Parathyroid adenoma (tissue), 2 donors: ENCODE results near the gene MAPRE3.

Source experiments
- H2AFZ ChIP-seq: fragments of 300-600 bp; sonication (generic); one replicate; pipeline ENCODE4 v1.7.0; 2017; ENCODE audit warnings: antibody characterized with exemption, mild to moderate bottlenecking
- H3K27ac ChIP-seq: fragments of 300-600 bp; sonication (generic); one replicate; pipeline ENCODE4 v1.7.0; 2017
- H3K27me3 ChIP-seq: fragments of 300-600 bp; sonication (generic); one replicate; pipeline ENCODE4 v1.7.0; 2017; ENCODE audit warnings: low read length; ENCODE audit not compliant: control insufficient read depth, insufficient read depth
- H3K36me3 ChIP-seq: fragments of 300-600 bp; sonication (generic); one replicate; pipeline ENCODE4 v1.7.0; 2017; ENCODE audit warnings: low read length; ENCODE audit not compliant: control insufficient read depth, insufficient read depth
- H3K4me1 ChIP-seq: fragments of 300-600 bp; sonication (generic); one replicate; pipeline ENCODE4 v1.7.0; 2017; ENCODE audit warnings: control low read depth
- H3K4me2 ChIP-seq: fragments of 300-600 bp; sonication (generic); one replicate; pipeline ENCODE4 v1.7.0; 2017; ENCODE audit warnings: low read length
- H3K4me3 ChIP-seq: fragments of 300-600 bp; sonication (generic); one replicate; pipeline ENCODE4 v1.7.0; 2017; ENCODE audit warnings: low read depth, low read length
- H3K79me2 ChIP-seq: fragments of 300-600 bp; sonication (generic); one replicate; pipeline ENCODE4 v1.7.0; 2017; ENCODE audit warnings: control low read depth
- H3K9ac ChIP-seq: fragments of 300-600 bp; sonication (generic); one replicate; pipeline ENCODE4 v1.7.0; 2017; ENCODE audit warnings: mild to moderate bottlenecking
- H3K9me3 ChIP-seq: fragments of 300-600 bp; sonication (generic); one replicate; pipeline ENCODE4 v1.7.0; 2017; ENCODE audit warnings: low read length; ENCODE audit not compliant: control insufficient read depth
- TF ChIP-seq, protein P1 (sequence below): fragments of 300-600 bp; sonication (generic); IDR thresholded peaks from one replicate; pipeline ENCODE4 v1.7.0; 2017; ENCODE audit warnings: antibody characterized with exemption, mild to moderate bottlenecking
- donor health status: primary hyperparathyroidism.

MAPRE3 gene

DNA sequence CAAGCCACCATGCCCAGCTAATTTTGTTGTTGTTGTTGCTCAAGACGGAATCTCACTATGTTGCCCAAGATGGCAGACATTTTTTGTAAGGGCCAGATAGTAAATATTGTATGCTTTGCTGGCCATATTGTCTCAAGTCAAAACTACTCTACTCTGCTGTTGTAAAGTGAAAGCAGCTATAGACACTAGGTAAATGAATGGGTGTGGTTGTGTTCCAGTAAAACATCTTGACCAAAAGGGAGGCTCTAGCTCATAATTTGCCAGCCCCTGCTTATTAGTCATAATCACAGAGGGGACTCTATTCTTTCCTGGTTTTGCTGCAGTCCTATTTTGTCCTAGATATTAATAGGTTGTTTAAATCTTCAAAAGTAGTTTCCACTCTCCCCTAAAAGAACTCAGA, 24.5 kb downstream of the MAPRE3 start:
- Histone ChIP-seq H3K4me1 (peaks cover 15% of the 10 kb centered on the region), H3K4me2 (no peak overlapping the region)
- TF ChIP-seq, protein P1, sequence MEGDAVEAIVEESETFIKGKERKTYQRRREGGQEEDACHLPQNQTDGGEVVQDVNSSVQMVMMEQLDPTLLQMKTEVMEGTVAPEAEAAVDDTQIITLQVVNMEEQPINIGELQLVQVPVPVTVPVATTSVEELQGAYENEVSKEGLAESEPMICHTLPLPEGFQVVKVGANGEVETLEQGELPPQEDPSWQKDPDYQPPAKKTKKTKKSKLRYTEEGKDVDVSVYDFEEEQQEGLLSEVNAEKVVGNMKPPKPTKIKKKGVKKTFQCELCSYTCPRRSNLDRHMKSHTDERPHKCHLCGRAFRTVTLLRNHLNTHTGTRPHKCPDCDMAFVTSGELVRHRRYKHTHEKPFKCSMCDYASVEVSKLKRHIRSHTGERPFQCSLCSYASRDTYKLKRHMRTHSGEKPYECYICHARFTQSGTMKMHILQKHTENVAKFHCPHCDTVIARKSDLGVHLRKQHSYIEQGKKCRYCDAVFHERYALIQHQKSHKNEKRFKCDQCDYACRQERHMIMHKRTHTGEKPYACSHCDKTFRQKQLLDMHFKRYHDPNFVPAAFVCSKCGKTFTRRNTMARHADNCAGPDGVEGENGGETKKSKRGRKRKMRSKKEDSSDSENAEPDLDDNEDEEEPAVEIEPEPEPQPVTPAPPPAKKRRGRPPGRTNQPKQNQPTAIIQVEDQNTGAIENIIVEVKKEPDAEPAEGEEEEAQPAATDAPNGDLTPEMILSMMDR: no peak

GRCh38 chr2:26997394-26997793, 27.0 kb downstream of the MAPRE3 start:
- Histone ChIP-seq H3K27me3 (no peaks in the 10 kb centered on the region), H2AFZ (no peak overlapping the region), H3K9ac (no peak overlapping the region), H3K36me3 (no peaks in the 10 kb centered on the region), H3K79me2 (peaks cover 31% of the 10 kb centered on the region), H3K4me1 (peaks cover 21% of the 10 kb centered on the region), H3K27ac (no peak overlapping the region), H3K4me2 (no peak overlapping the region), H3K4me3 (no peak overlapping the region), H3K9me3 (no peaks in the 10 kb centered on the region)
- TF ChIP-seq, protein P1: no peak

More for the DNA sequence above, 24.5 kb downstream of the MAPRE3 start:
- Histone ChIP-seq H3K4me3 (no peak overlapping the region), H3K27me3 (no peaks in the 10 kb centered on the region), H3K9ac (no peak overlapping the region), H3K36me3 (no peaks in the 10 kb centered on the region), H3K79me2 (peaks cover 36% of the 10 kb centered on the region), H2AFZ (no peak overlapping the region), H3K27ac (no peak overlapping the region), H3K9me3 (no peaks in the 10 kb centered on the region)

GRCh38 chr2:26998323-26998722, 27.9 kb downstream of the MAPRE3 start:
- peaks cover 17% of the 10 kb centered on the region for H3K4me1 ChIP-seq
- no peaks in the 10 kb centered on the region for H3K9me3 ChIP-seq
- no peak overlapping the region for H3K27ac ChIP-seq
- H3K36me3 ChIP-seq: no peaks in the 10 kb centered on the region
- no peak overlapping the region for H2AFZ ChIP-seq
- H3K4me3 ChIP-seq: no peak overlapping the region
- no peaks in the 10 kb centered on the region for H3K27me3 ChIP-seq
- no peak overlapping the region for H3K4me2 ChIP-seq
- TF ChIP-seq, protein P1: no peak
- H3K9ac ChIP-seq: no peak overlapping the region
- peaks cover 35% of the 10 kb centered on the region for H3K79me2 ChIP-seq

DNA sequence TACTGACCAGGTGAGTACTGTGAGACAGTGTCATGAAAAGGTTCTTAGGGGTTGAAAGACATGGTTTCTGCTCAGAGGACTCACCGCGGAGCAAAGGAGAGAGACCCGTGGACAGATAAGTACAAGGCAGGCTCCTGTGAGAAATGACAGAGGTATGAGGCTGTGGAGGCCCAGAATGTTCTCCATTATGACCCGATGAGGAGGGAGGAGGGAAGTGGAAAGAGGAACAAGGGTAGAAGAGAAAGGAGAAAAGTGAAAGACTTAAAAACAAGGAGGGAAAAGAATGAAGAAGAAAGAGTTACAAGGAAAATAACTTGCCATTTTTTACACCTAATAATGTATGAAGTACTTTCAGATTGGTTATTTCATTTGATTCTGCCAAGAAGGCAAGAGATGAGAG, 29.8 kb downstream of the MAPRE3 start:
- no peak overlapping the region for H3K4me2 ChIP-seq
- H3K27ac ChIP-seq: no peak overlapping the region
- H3K36me3 ChIP-seq: no peaks in the 10 kb centered on the region
- no peak overlapping the region for H3K9ac ChIP-seq
- TF ChIP-seq, protein P1: no peak
- H3K4me3 ChIP-seq: no peak overlapping the region
- H3K4me1 ChIP-seq: peaks cover 6% of the 10 kb centered on the region
- H3K27me3 ChIP-seq: no peaks in the 10 kb centered on the region
- H2AFZ ChIP-seq: no peak overlapping the region
- no peaks in the 10 kb centered on the region for H3K9me3 ChIP-seq
- peaks cover 38% of the 10 kb centered on the region for H3K79me2 ChIP-seq

DNA sequence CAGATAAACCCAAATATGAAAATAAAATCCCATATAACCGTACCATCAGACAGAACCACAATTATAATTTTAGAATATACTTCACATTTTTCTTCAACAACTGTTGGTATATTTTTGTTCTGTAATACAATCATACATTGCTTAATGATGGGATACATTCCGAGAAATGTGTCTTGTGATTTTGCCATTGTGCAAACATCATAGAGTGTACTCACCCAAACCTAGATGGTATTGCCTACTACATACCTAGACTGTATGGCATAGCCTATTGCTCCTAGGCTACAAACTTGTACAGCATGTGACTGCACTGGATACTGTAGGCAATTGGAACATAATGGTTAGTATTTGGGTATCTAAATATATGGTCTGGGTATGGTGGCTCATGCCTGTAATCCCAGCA, 30.6 kb downstream of the MAPRE3 start:
- peaks cover 45% of the 10 kb centered on the region for H3K79me2 ChIP-seq
- peaks cover 6% of the 10 kb centered on the region for H3K4me1 ChIP-seq
- no peaks in the 10 kb centered on the region for H3K27me3 ChIP-seq
- TF ChIP-seq, protein P1: no peak
- no peak overlapping the region for H3K27ac ChIP-seq
- H3K9ac ChIP-seq: no peak overlapping the region
- no peak overlapping the region for H3K4me3 ChIP-seq
- no peak overlapping the region for H3K4me2 ChIP-seq
- H2AFZ ChIP-seq: no peak overlapping the region
- no peaks in the 10 kb centered on the region for H3K36me3 ChIP-seq
- no peaks in the 10 kb centered on the region for H3K9me3 ChIP-seq
